ENCODE data around the gene RAX2. TPM values are rescaled to one million over a fixed set of nuclear protein-coding genes. Genes with fewer than 3 reads are reported as not detected.

Gene RAX2
- total and polyA plus RNA-seq, 2 donors (not counting 3 experiments of a cell fraction or from before 2014, with no cell fraction given), result not detected

- no peak overlapping the region for H3K4me3 ChIP-seq (replicated peaks in 1 of 3; ENCODE audit: insufficient read depth in 1 of 3, low read depth in 1 of 3, low read length in 3 of 3)
- no peaks in the 10 kb centered on the region for H4K20me1 ChIP-seq (replicated peaks; ENCODE audit: control insufficient read depth, extremely low read depth, insufficient read depth, low read length)
- H2AFZ ChIP-seq (ENCODE audit: low read depth, low read length), result no peak overlapping the region
- TF ChIP-seq POLR2AphosphoS5 (IDR thresholded peaks at IDR 0.05; ENCODE audit: insufficient read depth, low read depth, low read length) (no peak), CTCF (IDR thresholded peaks at IDR 0.05; ENCODE audit: extremely low read depth in 1 of 2, insufficient read depth in 1 of 2, low read depth in 1 of 2, low read length in 2 of 2) (no peak), EZH2 (IDR thresholded peaks at IDR 0.05; ENCODE audit: borderline replicate concordance, low read depth, low read length, severe bottlenecking) (no peak), POLR2A (IDR thresholded peaks at IDR 0.05; ENCODE audit: low read depth, low read length) (no peak), MYC (IDR thresholded peaks at IDR 0.05; ENCODE audit: low read depth, low read length) (no peak), JUN (IDR thresholded peaks at IDR 0.05; ENCODE audit: borderline replicate concordance, insufficient read depth, insufficient read length, low read depth) (no peak), GATA2 (IDR thresholded peaks at IDR 0.05; ENCODE audit: insufficient read depth, insufficient read length, low read depth, low read length) (no peak)
- no peak for DNase-seq (ENCODE audit: low read depth, low spot score)
- H3K9me3 ChIP-seq (replicated peaks; ENCODE audit: control insufficient read depth, insufficient read depth, low read length), result no peaks in the 10 kb centered on the region
- H3K9ac ChIP-seq (replicated peaks; ENCODE audit: extremely low read depth, insufficient read depth, low read length), result no peak overlapping the region
- H3K9me1 ChIP-seq (replicated peaks; ENCODE audit: control insufficient read depth, extremely low read depth, insufficient read depth, low read length), result no peaks in the 10 kb centered on the region
- no peaks in the 10 kb centered on the region for H3K27me3 ChIP-seq (ENCODE audit: control insufficient read depth in 2 of 2, insufficient read depth in 2 of 2, low read length in 2 of 2)
- dilution Hi-C loops (cut with MboI; ENCODE audit: extremely low pct_ligation_motif_present, low sequenced_read_pairs), result no loop called here
- FAIRE-seq, result no peak
- intact Hi-C loops (cut with micrococcal nuclease), result no loop called here
- H3K79me2 ChIP-seq (ENCODE audit: control insufficient read depth, insufficient read depth, low read length), result no peaks in the 10 kb centered on the region
- peaks cover 0 to 13% of the 10 kb centered on the region in 2 experiments for H3K36me3 ChIP-seq (ENCODE audit: control insufficient read depth in 2 of 2, extremely low read depth in 1 of 2, insufficient read depth in 2 of 2, low read length in 2 of 2)
- H3K4me1 ChIP-seq (ENCODE audit: control insufficient read depth, extremely low read depth, insufficient read depth, low read length), result no peaks in the 10 kb centered on the region
- no peak overlapping the region for H3K4me2 ChIP-seq (ENCODE audit: insufficient read depth, low read length)
- CTCF ChIA-PET, result no interaction called here
- H3K27ac ChIP-seq (ENCODE audit: insufficient read depth, low read depth, low read length), result no peak overlapping the region
- no TSS peak for BruUV-seq (replicated peaks)
- POLR2A ChIA-PET, result no interaction called here
These were observed 21.8 kb downstream of the RAX2 start for GRCh38 chr19:3750211-3750610.

GRCh38 chr19:3748965-3749364 lies 23.1 kb downstream of the RAX2 start:
- CTCF ChIA-PET, result no interaction called here
- dilution Hi-C loops (cut with MboI; ENCODE audit: extremely low pct_ligation_motif_present, low sequenced_read_pairs), result no loop called here
- Histone ChIP-seq H3K9ac (replicated peaks; ENCODE audit: extremely low read depth, insufficient read depth, low read length) (no peak overlapping the region), H3K36me3 (ENCODE audit: control insufficient read depth in 2 of 2, extremely low read depth in 1 of 2, insufficient read depth in 2 of 2, low read length in 2 of 2) (peaks cover 0 to 13% of the 10 kb centered on the region in 2 experiments), H3K27ac (ENCODE audit: insufficient read depth, low read depth, low read length) (no peak overlapping the region), H3K79me2 (ENCODE audit: control insufficient read depth, insufficient read depth, low read length) (no peaks in the 10 kb centered on the region), H2AFZ (ENCODE audit: low read depth, low read length) (no peak overlapping the region), H4K20me1 (replicated peaks; ENCODE audit: control insufficient read depth, extremely low read depth, insufficient read depth, low read length) (no peaks in the 10 kb centered on the region), H3K9me3 (replicated peaks; ENCODE audit: control insufficient read depth, insufficient read depth, low read length) (no peaks in the 10 kb centered on the region), H3K27me3 (ENCODE audit: control insufficient read depth in 2 of 2, insufficient read depth in 2 of 2, low read length in 2 of 2) (no peaks in the 10 kb centered on the region), H3K4me2 (ENCODE audit: insufficient read depth, low read length) (no peak overlapping the region), H3K4me1 (ENCODE audit: control insufficient read depth, extremely low read depth, insufficient read depth, low read length) (no peaks in the 10 kb centered on the region), H3K9me1 (replicated peaks; ENCODE audit: control insufficient read depth, extremely low read depth, insufficient read depth, low read length) (no peaks in the 10 kb centered on the region), H3K4me3 (replicated peaks in 1 of 3; ENCODE audit: insufficient read depth in 1 of 3, low read depth in 1 of 3, low read length in 3 of 3) (no peak overlapping the region)
- TF ChIP-seq EZH2 (IDR thresholded peaks at IDR 0.05; ENCODE audit: borderline replicate concordance, low read depth, low read length, severe bottlenecking) (no peak), GATA2 (IDR thresholded peaks at IDR 0.05; ENCODE audit: insufficient read depth, insufficient read length, low read depth, low read length) (no peak), MAX (IDR thresholded peaks at IDR 0.05; ENCODE audit: insufficient read depth, insufficient read length) (no peak), JUN (IDR thresholded peaks at IDR 0.05; ENCODE audit: borderline replicate concordance, insufficient read depth, insufficient read length, low read depth) (no peak), POLR2A (IDR thresholded peaks at IDR 0.05; ENCODE audit: low read depth, low read length) (no peak), MYC (IDR thresholded peaks at IDR 0.05; ENCODE audit: low read depth, low read length) (no peak), POLR2AphosphoS5 (IDR thresholded peaks at IDR 0.05; ENCODE audit: insufficient read depth, low read depth, low read length) (no peak), CTCF (IDR thresholded peaks at IDR 0.05; ENCODE audit: extremely low read depth in 1 of 2, insufficient read depth in 1 of 2, low read depth in 1 of 2, low read length in 2 of 2) (no peak), FOS (IDR thresholded peaks at IDR 0.05; ENCODE audit: borderline replicate concordance, insufficient read depth, low read length) (no peak)
- BruUV-seq (replicated peaks), result no TSS peak
- intact Hi-C loops (cut with micrococcal nuclease), result no loop called here
- POLR2A ChIA-PET, result no interaction called here
- no peak for FAIRE-seq
- DNase-seq (ENCODE audit: low read depth, low spot score), result no peak
